GM12878 (cell line): ENCODE data around the gene SUPT3H. TPM values are rescaled to one million over a fixed set of nuclear protein-coding genes. Genes with fewer than 3 reads are reported as not detected.

Source experiments
- ATAC-seq: fragments of 200-7000 bp; cut with Tn5 transposase; 3 replicates; pipeline ENCODE4 v1.9.1; 2020; ENCODE audit warnings: mild to moderate bottlenecking, moderate library complexity
- BruUV-seq: library from RNA; stranded (reverse); fragments of 400-500 nt; replicated peaks from 2 replicates; lab custom pipeline; 2021; lab: Mats Ljungman, UMichigan
- CTCF ChIA-PET: fragments of 300-600 bp; sonication (Branson Sonifier 250); formaldehyde crosslinking; extraction: SDS; loops from one replicate; lab custom pipeline; 2021; ENCODE audit warnings: inconsistent platforms; lab: Yijun Ruan, JAX
- POLR2A ChIA-PET: fragments of 350-600 bp; formaldehyde crosslinking; extraction: SDS; loops from one replicate; lab custom pipeline; 2021; ENCODE audit warnings: inconsistent platforms; lab: Charles Lee
- RAD21 ChIA-PET: fragments of 300-600 bp; sonication (Branson Sonifier 250); formaldehyde crosslinking; loops from one replicate; lab custom pipeline; 2023; ENCODE audit warnings: antibody characterized with exemption; ENCODE audit not compliant: unreplicated experiment; lab: Charles Lee
- SMC1A ChIA-PET: fragments of 300-600 bp; sonication (Branson Sonifier 250); formaldehyde crosslinking; loops from one replicate; lab custom pipeline; 2023; ENCODE audit not compliant: unreplicated experiment, uncharacterized antibody; lab: Charles Lee
- DNase-seq: peaks from one replicate; pipeline ENCODE4 v3.0.0-alpha.2; 2011; ENCODE audit warnings: low read depth, low spot score
- FAIRE-seq: peaks from 3 replicates; lab custom pipeline; 2011; peaks lifted over from hg19 to GRCh38; lab: Jason Lieb, UNC
- H2AFZ ChIP-seq: 2 replicates; pipeline ENCODE4 v1.6.0; 2011; ENCODE audit warnings: low read depth, low read length, control low read depth; ENCODE audit not compliant: control insufficient read depth
- H3K27ac ChIP-seq: 2 replicates; pipeline ENCODE4 v1.5.1; 2011; ENCODE audit warnings: control low read depth; ENCODE audit not compliant: control insufficient read depth, insufficient read depth
- H3K27me3 ChIP-seq, 2 experiments: replicated peaks in 1 of 2; 2 replicates each; pipeline versions ENCODE4 v1.6.0 to v1.6.1; 2011; ENCODE audit warnings: low read length in 1 of 2; ENCODE audit not compliant: control insufficient read depth in 2 of 2, insufficient read depth in 2 of 2
- H3K36me3 ChIP-seq, 2 experiments: 2 replicates each; pipeline ENCODE4 v1.5.1; 2011; ENCODE audit warnings: low read length in 1 of 2; ENCODE audit not compliant: control insufficient read depth in 2 of 2, insufficient read depth in 2 of 2
- H3K4me1 ChIP-seq: 2 replicates; pipeline ENCODE4 v1.6.1; 2011; ENCODE audit warnings: mild to moderate bottlenecking, low read length, moderate library complexity, mixed read lengths; ENCODE audit not compliant: control insufficient read depth, insufficient read depth
- H3K4me2 ChIP-seq: 2 replicates; pipeline ENCODE4 v1.6.0; 2011; ENCODE audit warnings: control low read depth; ENCODE audit not compliant: control insufficient read depth, insufficient read depth
- H3K4me3 ChIP-seq: fragments of 200-600 bp; sonication (generic); 2 replicates; pipeline ENCODE4 v1.5.1; 2016
- H3K79me2 ChIP-seq: 2 replicates; pipeline ENCODE4 v1.6.0; 2011; ENCODE audit warnings: low read length; ENCODE audit not compliant: control insufficient read depth, insufficient read depth
- H3K9ac ChIP-seq: 2 replicates; pipeline ENCODE4 v1.8.0; 2011; ENCODE audit warnings: low read length, control low read depth, mixed read lengths; ENCODE audit not compliant: control insufficient read depth, insufficient read depth
- H3K9me3 ChIP-seq: replicated peaks from 3 replicates; pipeline ENCODE4 v1.5.1; 2011; ENCODE audit warnings: mild to moderate bottlenecking, low read length; ENCODE audit not compliant: control insufficient read depth, insufficient read depth
- H4K20me1 ChIP-seq: 2 replicates; pipeline ENCODE4 v1.6.0; 2011; ENCODE audit not compliant: control insufficient read depth, insufficient read depth
- CBX5 ChIP-seq: sonication (generic); IDR thresholded peaks from 2 replicates; pipeline ENCODE4 v1.6.1; 2016; ENCODE audit warnings: low read depth, moderate library complexity, mild to moderate bottlenecking, inconsistent platforms
- NRF1 ChIP-seq: conservative IDR thresholded peaks from 2 replicates; pipeline ENCODE4 v1.6.1; 2011; ENCODE audit warnings: mild to moderate bottlenecking, low read depth, low read length, improper control_type of control experiment
- WRNIP1 ChIP-seq: IDR thresholded peaks from 2 replicates; pipeline ENCODE4 v1.6.1; 2011; ENCODE audit warnings: low read depth, low read length, improper control_type of control experiment, borderline replicate concordance
- ZNF274 ChIP-seq: IDR thresholded peaks from one replicate; pipeline ENCODE4 v1.8.0; 2011; ENCODE audit not compliant: insufficient read length, insufficient read depth
- WGBS: methylation state at CpG from one replicate; pipeline ENCODE4 v1.1.6; 2016; ENCODE audit warnings: low lambda C conversion rate; ENCODE audit not compliant: insufficient replicate concordance, insufficient coverage; ENCODE audit errors: missing lambda C conversion rate; 5-methylcytosine and 5-hydroxymethylcytosine counted together
- in situ Hi-C: fragments of 300-500 bp; cut with MboI; formaldehyde crosslinking; loops from 9 replicates; pipeline ENCODE4 v1.14.3; 2018; ENCODE audit warnings: mixed read lengths
- intact Hi-C: fragments of 100-400 bp; cut with micrococcal nuclease; formaldehyde crosslinking; loops from one replicate; pipeline ENCODE4 v1.14.2; 2022; ENCODE audit not compliant: unreplicated experiment
- polyA plus RNA-seq, 11 experiments: library from polyadenylated mRNA; depleted of rRNA in 4 of 11; unstranded in 6 of 11; stranded (reverse) in 5 of 11; fragments of >200 nt; fragmentation: Nextera tagmentation in 4 of 11; fragmentation: Illumina TruSeq in 1 of 11; extraction: Ambion mirVana in 4 of 11; extraction: Trizol in 1 of 11; gene quantifications; 1 replicate in 1 of 11; 2 replicates in 10 of 11; pipeline versions ENCODE4 v1.2.1 to v1.2.3, GENCODE V29; 2011 to 2016; ENCODE audit warnings: inconsistent platforms in 2 of 11, missing spikeins in 2 of 11, low read depth in 1 of 11
- total RNA-seq, 4 experiments: library from RNA; depleted of rRNA in 3 of 4; stranded (reverse); fragments of >200 nt in 3 of 4; fragmentation: Illumina TruSeq in 1 of 4; extraction: Trizol in 1 of 4; gene quantifications; 2 replicates each; pipeline versions ENCODE4 v1.2.1 to v1.2.3, GENCODE V29; 2013 to 2021
- TF ChIP-seq, protein P1 (sequence below): fragments of 150-350 bp; IDR thresholded peaks from 2 replicates; pipeline ENCODE4 v1.6.1; 2016; ENCODE audit warnings: low read depth, low read length

SUPT3H gene
- total and polyA plus RNA-seq, 10 of the 15 experiments (the other 5 are each of a cell fraction or from before 2014, with no cell fraction given) = 0.51 to 3.7 (median 2.0) TPM

- ChIA-PET SMC1A (interaction anchor here (0.7 to 1.5 kb wide), 4 partner anchors 8 to 67 kb away, joined by 3 read pairs; no protein-coding TSS in a partner anchor), POLR2A (interaction anchor here (1.3 kb wide), 1 partner anchor 8 kb away, joined by 3 read pairs; no protein-coding TSS in a partner anchor), CTCF (interaction anchor here (0.6 kb wide), 1 partner anchor 34 kb away, joined by 5 read pairs; no protein-coding TSS in a partner anchor), RAD21 (no interaction called here)
- Histone ChIP-seq H3K27me3 (no peaks in the 10 kb centered on the region), H3K9me3 (peaks cover 6% of the 10 kb centered on the region; the same call in 2 of the 3 replicates), H3K27ac (no peak overlapping the region), H3K4me1 (peaks cover 15% of the 10 kb centered on the region), H3K4me2 (no peak overlapping the region), H2AFZ (no peak overlapping the region), H3K36me3 (no peaks in the 10 kb centered on the region), H3K4me3 (no peak overlapping the region), H4K20me1 (no peaks in the 10 kb centered on the region), H3K9ac (no peak overlapping the region), H3K79me2 (no peaks in the 10 kb centered on the region)
- intact Hi-C loops (no loop called here), in situ Hi-C loops (no loop called here)
- 15% methylated on average over 3 of the region's 3 CpGs for WGBS
- no peak for DNase-seq
- TF ChIP-seq, protein P1, sequence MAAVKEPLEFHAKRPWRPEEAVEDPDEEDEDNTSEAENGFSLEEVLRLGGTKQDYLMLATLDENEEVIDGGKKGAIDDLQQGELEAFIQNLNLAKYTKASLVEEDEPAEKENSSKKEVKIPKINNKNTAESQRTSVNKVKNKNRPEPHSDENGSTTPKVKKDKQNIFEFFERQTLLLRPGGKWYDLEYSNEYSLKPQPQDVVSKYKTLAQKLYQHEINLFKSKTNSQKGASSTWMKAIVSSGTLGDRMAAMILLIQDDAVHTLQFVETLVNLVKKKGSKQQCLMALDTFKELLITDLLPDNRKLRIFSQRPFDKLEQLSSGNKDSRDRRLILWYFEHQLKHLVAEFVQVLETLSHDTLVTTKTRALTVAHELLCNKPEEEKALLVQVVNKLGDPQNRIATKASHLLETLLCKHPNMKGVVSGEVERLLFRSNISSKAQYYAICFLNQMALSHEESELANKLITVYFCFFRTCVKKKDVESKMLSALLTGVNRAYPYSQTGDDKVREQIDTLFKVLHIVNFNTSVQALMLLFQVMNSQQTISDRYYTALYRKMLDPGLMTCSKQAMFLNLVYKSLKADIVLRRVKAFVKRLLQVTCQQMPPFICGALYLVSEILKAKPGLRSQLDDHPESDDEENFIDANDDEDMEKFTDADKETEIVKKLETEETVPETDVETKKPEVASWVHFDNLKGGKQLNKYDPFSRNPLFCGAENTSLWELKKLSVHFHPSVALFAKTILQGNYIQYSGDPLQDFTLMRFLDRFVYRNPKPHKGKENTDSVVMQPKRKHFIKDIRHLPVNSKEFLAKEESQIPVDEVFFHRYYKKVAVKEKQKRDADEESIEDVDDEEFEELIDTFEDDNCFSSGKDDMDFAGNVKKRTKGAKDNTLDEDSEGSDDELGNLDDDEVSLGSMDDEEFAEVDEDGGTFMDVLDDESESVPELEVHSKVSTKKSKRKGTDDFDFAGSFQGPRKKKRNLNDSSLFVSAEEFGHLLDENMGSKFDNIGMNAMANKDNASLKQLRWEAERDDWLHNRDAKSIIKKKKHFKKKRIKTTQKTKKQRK = no peak
- TF ChIP-seq CBX5 (no peak), NRF1 (no peak), WRNIP1 (no peak), ZNF274 (no peak)
- BruUV-seq = no TSS peak
- no peak for ATAC-seq
- FAIRE-seq = no peak
These were observed 594.8 kb downstream of the SUPT3H start for GRCh38 chr6:44782892-44783291.
